ENCODE data around the gene COPS8. TPM values are rescaled to one million over a fixed set of nuclear protein-coding genes. Genes with fewer than 3 reads are reported as not detected.

The COPS8 gene
- total and polyA plus RNA-seq, 2 of the 8 experiments (the other 6 are each of a cell fraction or from before 2014, with no cell fraction given): 59.3 to 67.5 TPM

DNA sequence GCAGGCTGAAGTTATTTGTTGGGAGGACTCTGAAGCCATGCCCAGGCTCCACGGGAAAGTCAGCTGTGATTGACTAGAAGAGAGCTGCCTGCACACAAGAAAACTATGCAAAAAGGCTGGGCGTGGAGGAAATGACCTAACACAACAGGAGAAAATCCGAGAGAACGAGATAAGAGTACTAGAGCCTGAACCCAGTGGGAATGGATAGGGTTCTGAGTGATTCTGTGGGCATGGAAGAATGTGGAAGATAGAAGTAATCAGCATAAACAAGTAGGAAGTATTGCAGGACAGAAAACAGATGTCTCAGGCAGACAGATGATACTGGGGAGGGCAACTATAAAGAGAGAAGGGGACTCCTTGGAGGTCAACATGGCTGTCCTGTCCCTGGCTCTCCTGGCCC, 12.1 kb upstream of the COPS8 start:
- Histone ChIP-seq H2BK20ac (ENCODE audit: low read length) (no peak overlapping the region), H3K56ac (replicated peaks; ENCODE audit: insufficient read length, low read depth, low read length) (no peak overlapping the region), H4K91ac (replicated peaks; ENCODE audit: insufficient read length, low read length) (no peak overlapping the region), H2BK120ac (replicated peaks; ENCODE audit: low read depth, low read length) (no peak overlapping the region), H4K8ac (ENCODE audit: extremely low read depth, insufficient read depth, low read length) (no peak overlapping the region), H3K4me1 (replicated peaks in 1 of 4; ENCODE audit: control insufficient read depth in 3 of 4, insufficient read depth in 4 of 4, low read length in 3 of 4) (no peaks in the 10 kb centered on the region), H3K23me2 (ENCODE audit: low read depth, low read length) (no peaks in the 10 kb centered on the region; the same call in 1 of the 2 replicates), H2BK12ac (ENCODE audit: low read depth, low read length) (no peak overlapping the region), H3K4me2 (ENCODE audit: insufficient read depth in 1 of 2, low read depth in 2 of 2, low read length in 2 of 2) (no peak overlapping the region), H3K23ac (ENCODE audit: insufficient read length) (no peak overlapping the region), H3K18ac (ENCODE audit: extremely low read depth, low read length) (no peak overlapping the region), H3K27me3 (replicated peaks in 1 of 4; ENCODE audit: control insufficient read depth in 3 of 4, extremely low read depth in 1 of 4, insufficient read depth in 3 of 4, low read length in 3 of 4) (no peaks in the 10 kb centered on the region), H2BK15ac (ENCODE audit: low read length) (no peak overlapping the region), H2AK5ac (ENCODE audit: low read depth, low read length) (no peak overlapping the region), H3K4me3 (ENCODE audit: extremely low read depth in 1 of 4, insufficient read depth in 2 of 4, low read depth in 3 of 4, low read length in 4 of 4) (no peak overlapping the region), H3K36me3 (ENCODE audit: control insufficient read depth in 2 of 4, insufficient read depth in 4 of 4, low read length in 3 of 4) (no peaks in the 10 kb centered on the region), H4K20me1 (replicated peaks in 1 of 2; ENCODE audit: control insufficient read depth in 1 of 2, insufficient read depth in 2 of 2, low read length in 2 of 2) (no peaks in the 10 kb centered on the region), H3K79me2 (ENCODE audit: control insufficient read depth in 1 of 2, insufficient read depth in 2 of 2, low read length in 2 of 2) (no peaks in the 10 kb centered on the region), H4K5ac (ENCODE audit: insufficient read length, low read depth, low read length) (no peak overlapping the region), H3K9me3 (ENCODE audit: insufficient read depth in 2 of 2, low read depth in 1 of 2, low read length in 1 of 2) (no peaks in the 10 kb centered on the region), H3K4ac (replicated peaks; ENCODE audit: insufficient read length, low read depth, low read length) (no peak overlapping the region), H3K27ac (ENCODE audit: low read depth, low read length) (no peak overlapping the region), H2AFZ (ENCODE audit: low read length) (no peak overlapping the region), H3K14ac (ENCODE audit: insufficient read length) (no peak overlapping the region), H3K9ac (replicated peaks in 1 of 4; ENCODE audit: extremely low read depth in 1 of 4, low read depth in 3 of 4, low read length in 3 of 4) (no peak overlapping the region), H3K79me1 (ENCODE audit: low read depth, low read length) (no peaks in the 10 kb centered on the region), H2BK5ac (ENCODE audit: low read depth, low read length) (no peak overlapping the region)
- CTCF ChIA-PET (ENCODE audit: partially characterized antibody): interaction anchor here (0.7 to 4.2 kb wide), 7 partner anchors 9 to 764 kb away, joined by 3 to 20 read pairs (median 6); partner anchors contain the start of genes ACKR3 and COPS8
- TF ChIP-seq SIX5 (IDR thresholded peaks at IDR 0.05; ENCODE audit: low read depth, low read length) (no peak), BACH1 (IDR thresholded peaks at IDR 0.05; ENCODE audit: low read length) (no peak), SP1 (IDR thresholded peaks at IDR 0.05; ENCODE audit: low read depth, low read length) (no peak), BRCA1 (IDR thresholded peaks at IDR 0.05; ENCODE audit: low read depth, low read length) (no peak), KDM4A (IDR thresholded peaks at IDR 0.05; ENCODE audit: low read depth, low read length, severe bottlenecking) (no peak), ZNF274 (IDR thresholded peaks at IDR 0.05; ENCODE audit: borderline replicate concordance, extremely low read depth, low read length) (no peak), RNF2 (IDR thresholded peaks at IDR 0.05; ENCODE audit: borderline replicate concordance, low read depth, low read length, missing control alignments, poor library complexity, severe bottlenecking) (no peak)
- TF ChIP-seq, protein P1, sequence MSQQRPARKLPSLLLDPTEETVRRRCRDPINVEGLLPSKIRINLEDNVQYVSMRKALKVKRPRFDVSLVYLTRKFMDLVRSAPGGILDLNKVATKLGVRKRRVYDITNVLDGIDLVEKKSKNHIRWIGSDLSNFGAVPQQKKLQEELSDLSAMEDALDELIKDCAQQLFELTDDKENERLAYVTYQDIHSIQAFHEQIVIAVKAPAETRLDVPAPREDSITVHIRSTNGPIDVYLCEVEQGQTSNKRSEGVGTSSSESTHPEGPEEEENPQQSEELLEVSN (IDR thresholded peaks at IDR 0.05): no peak
- WGBS, 2 experiments (ENCODE audit: extremely low coverage in 1 of 2, insufficient coverage in 1 of 2, insufficient read length in 1 of 2, insufficient replicate concordance in 2 of 2, low coverage in 1 of 2, low lambda C conversion rate in 2 of 2, missing lambda C conversion rate in 1 of 2): 82% methylated on average over 4 of the region's 4 CpGs; no CpG with 5 or more reads in 1 of the 2 experiments
- DNase-seq (ENCODE audit: low read depth in 1 of 2, low spot score in 2 of 2) (no peak), FAIRE-seq (no peak)
- POLR2A ChIA-PET (ENCODE audit: partially characterized antibody): no interaction called here

Measured in H1 (cell line).